Body of pancreas (tissue), 4 donors: ENCODE data around the gene KATNAL2. TPM values are rescaled to one million over a fixed set of nuclear protein-coding genes. Genes with fewer than 3 reads are reported as not detected.

Experiments used
- ATAC-seq: fragments of 150-250 bp; one replicate; pipeline ENCODE4 v1.9.1; 2016
- DNase-seq, 4 donors: peaks; one replicate each; pipeline ENCODE4 v3.0.0-alpha.2; 2019
- H3K27ac ChIP-seq, 4 donors: fragments of 200-600 bp; sonication (generic); 1 replicate in 3 of 4; 2 replicates in 1 of 4; pipeline versions ENCODE4 v1.5.1 to v1.6.1; 2016 to 2019; ENCODE audit warnings: mild to moderate bottlenecking in 1 of 4, mixed read lengths in 1 of 4, moderate library complexity in 1 of 4
- H3K27me3 ChIP-seq, 2 donors: fragments of 200-600 bp; sonication (generic); one replicate each; pipeline ENCODE4 v1.6.0; 2016; ENCODE audit warnings: mild to moderate bottlenecking in 1 of 2
- H3K36me3 ChIP-seq, 2 donors: fragments of 200-600 bp; sonication (generic); replicated peaks in 1 of 2; 2 replicates each; pipeline ENCODE4 v1.5.1; 2016; ENCODE audit warnings: low read depth in 2 of 2; ENCODE audit not compliant: insufficient read depth in 1 of 2
- H3K4me1 ChIP-seq: fragments of 200-600 bp; sonication (generic); one replicate; pipeline ENCODE4 v1.6.0; 2016
- H3K4me3 ChIP-seq, 2 donors: fragments of 200-600 bp; sonication (generic); 1 replicate in 1 of 2; 2 replicates in 1 of 2; pipeline ENCODE4 v1.5.1; 2016 to 2019
- H3K9me3 ChIP-seq, 3 donors: fragments of 200-600 bp; sonication (generic); 1 replicate in 2 of 3; 2 replicates in 1 of 3; pipeline ENCODE4 v1.5.1; 2016
- CTCF ChIP-seq, 7 experiments: fragments of 450-650 bp in 4 of 7; fragments of 200-600 bp in 3 of 7; sonication (generic) in 3 of 7; IDR thresholded peaks; one replicate each; pipeline ENCODE4 v1.5.1; 2016 to 2019; ENCODE audit warnings: antibody characterized with exemption in 7 of 7
- POLR2A ChIP-seq, 3 donors: fragments of 450-650 bp; IDR thresholded peaks; one replicate each; pipeline ENCODE4 v1.6.1; 2016; ENCODE audit warnings: antibody characterized with exemption in 3 of 3, mild to moderate bottlenecking in 2 of 3
- WGBS, 2 donors: methylation state at CpG; one replicate each; pipeline ENCODE4 v1.1.5; 2017; 5-methylcytosine and 5-hydroxymethylcytosine counted together
- intact Hi-C: fragments of 100-400 bp; cut with DNase I; formaldehyde crosslinking; loops from one replicate; pipeline ENCODE4 v1.15.1; 2023
- total RNA-seq, 2 donors: library from RNA; depleted of rRNA; stranded (reverse); fragments of >200 nt; gene quantifications; one replicate each; pipeline ENCODE4 v1.1.0, GENCODE V29; 2016

KATNAL2 gene
- total RNA-seq, 2 donors from 2014 or later = 1.8 to 12.2 TPM

DNA sequence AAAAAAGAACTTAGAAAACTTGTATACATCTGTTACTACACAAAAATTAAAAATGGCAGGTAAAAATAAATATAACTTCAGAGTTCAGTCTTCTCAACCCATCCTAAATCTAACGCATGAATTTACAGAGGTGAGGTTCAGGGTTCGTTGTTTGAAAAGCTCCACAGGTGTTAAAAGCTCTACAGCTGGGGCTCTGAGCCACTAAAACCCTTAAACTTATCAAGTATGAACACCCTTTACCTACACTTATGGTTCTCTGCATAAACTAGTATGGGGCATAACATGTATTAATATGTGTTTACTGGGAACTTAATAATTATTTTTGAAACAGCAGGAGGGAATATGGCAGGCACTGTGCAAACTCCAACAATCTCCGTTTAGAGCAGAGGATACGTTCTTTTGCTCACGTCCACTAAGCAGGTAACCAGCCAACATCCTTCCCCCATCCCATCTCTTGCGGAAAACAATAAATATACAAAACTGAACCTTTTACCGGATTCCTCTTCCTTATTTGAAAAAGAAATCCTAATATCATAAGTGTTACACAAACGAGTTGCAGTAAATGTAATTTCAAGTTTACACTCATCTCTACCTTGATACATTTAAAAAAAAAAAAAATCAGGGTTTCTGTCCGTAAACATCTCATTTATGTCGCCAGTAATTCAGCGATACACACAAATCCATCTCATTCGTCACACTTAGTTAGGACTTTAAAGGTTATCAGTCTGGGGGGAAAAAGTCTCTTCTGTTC is 1.4 kb upstream of the KATNAL2 start:
- WGBS, 2 donors = 12 to 17% methylated on average over 12 of the region's 12 CpGs
- H3K4me1 ChIP-seq = peaks cover 19% of the 10 kb centered on the region
- H3K27me3 ChIP-seq = no peaks in the 10 kb centered on the region
- H3K4me3 ChIP-seq = no peak overlapping the region
- TF ChIP-seq POLR2A (IDR thresholded peaks at IDR 0.05) (no peak), CTCF (IDR thresholded peaks at IDR 0.05) (no peak)
- no peak overlapping the region for H3K27ac ChIP-seq
- no peak for DNase-seq
- no peak for ATAC-seq
- no peaks in the 10 kb centered on the region for H3K36me3 ChIP-seq
- H3K9me3 ChIP-seq = no peaks in the 10 kb centered on the region
- intact Hi-C loops = no loop called here

DNA sequence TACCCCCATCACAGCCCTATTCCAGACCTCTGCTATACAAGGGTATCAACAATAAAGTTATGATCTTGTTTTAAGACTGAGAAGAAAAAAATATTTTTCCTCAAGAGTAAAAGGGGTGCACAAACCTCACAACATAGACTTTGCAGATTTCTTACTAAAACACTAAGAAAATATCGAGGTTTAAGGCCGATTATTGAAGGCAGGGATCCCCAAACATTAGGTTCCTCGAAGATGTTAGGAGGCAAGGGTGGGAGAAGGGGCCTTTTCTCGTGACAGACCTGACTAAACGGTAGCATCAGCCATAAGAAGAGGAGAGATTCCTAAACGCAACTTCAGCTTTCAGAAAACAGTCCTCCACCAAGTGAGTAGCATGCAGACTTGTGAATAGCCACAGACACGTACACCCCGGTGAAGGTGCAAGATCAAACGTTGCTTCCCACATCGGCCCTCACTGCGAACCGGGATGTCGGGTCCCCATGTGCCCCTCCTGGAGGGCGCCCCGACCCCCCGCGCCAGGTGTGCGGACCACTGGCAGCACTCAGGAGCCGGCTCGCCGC is 773 bp upstream of the KATNAL2 start:
- no peaks in the 10 kb centered on the region for H3K36me3 ChIP-seq
- peaks cover 19% of the 10 kb centered on the region for H3K4me1 ChIP-seq
- H3K27ac ChIP-seq = peak overlapping the region; percentile 27 to 87 (median 80)
- peak in 1 of 4 donors; percentile 14 for DNase-seq
- WGBS, 2 donors = 0 to 1% methylated on average over 11 to 21 of the region's 21 CpGs
- no peaks in the 10 kb centered on the region for H3K9me3 ChIP-seq
- peak; percentile 43 for ATAC-seq
- intact Hi-C loops = no loop called here
- peak overlapping the region in 1 of 2 donors; percentile 67 for H3K4me3 ChIP-seq
- no peaks in the 10 kb centered on the region for H3K27me3 ChIP-seq
- TF ChIP-seq POLR2A (IDR thresholded peaks at IDR 0.05) (no peak), CTCF (IDR thresholded peaks at IDR 0.05) (no peak)

DNA sequence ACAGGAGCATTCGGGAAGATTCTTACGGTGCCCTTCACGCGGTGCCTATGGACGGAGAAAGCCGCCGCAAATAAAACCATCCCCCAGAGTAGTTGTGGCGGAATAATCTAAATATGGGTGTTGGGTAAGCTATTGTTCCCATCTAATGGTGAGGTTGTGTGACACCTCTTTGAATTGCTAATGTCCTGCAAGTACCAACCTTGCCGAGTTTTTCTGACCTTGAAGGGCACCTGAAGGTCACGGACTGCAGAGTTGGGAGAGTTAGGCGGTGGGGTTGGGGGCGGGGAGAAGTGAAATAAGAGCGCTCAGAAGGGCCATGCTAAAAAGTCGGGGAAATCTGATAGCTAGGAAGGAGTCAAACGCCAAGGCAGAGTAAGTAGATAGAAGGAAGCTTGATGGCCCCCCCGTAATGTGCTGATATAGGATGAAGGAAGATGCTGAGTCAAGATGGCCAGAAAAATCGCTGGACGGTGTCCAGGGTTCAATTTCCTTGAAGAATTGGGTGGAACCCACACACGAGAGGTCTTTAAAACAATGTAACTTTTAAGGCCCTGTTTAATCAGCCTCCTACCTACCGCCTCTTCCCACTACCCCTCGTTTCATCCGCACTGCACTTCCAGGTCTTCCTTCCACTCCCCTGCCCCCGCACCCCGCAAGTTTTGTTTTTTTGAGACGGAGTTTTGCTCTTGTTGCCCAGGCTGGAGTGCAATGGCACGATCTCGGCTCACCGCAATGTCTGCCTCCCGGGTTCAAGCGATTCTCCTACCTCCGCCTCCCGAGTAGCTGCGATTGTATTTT is 600 bp downstream of the KATNAL2 start:
- intact Hi-C loops = no loop called here
- Histone ChIP-seq H3K27me3 (no peaks in the 10 kb centered on the region), H3K27ac (peak overlapping the region; percentile 27 to 87 (median 80)), H3K4me1 (peaks cover 19% of the 10 kb centered on the region), H3K36me3 (no peaks in the 10 kb centered on the region), H3K9me3 (no peaks in the 10 kb centered on the region), H3K4me3 (peak overlapping the region in 1 of 2 donors; percentile 67)
- TF ChIP-seq POLR2A (IDR thresholded peaks at IDR 0.05) (no peak), CTCF (IDR thresholded peaks at IDR 0.05) (no peak)
- 33 to 40% methylated on average over 32 to 33 of the region's 33 CpGs for WGBS, 2 donors
- no peak for ATAC-seq
- DNase-seq = peak; percentile 11 to 25 (median 22)

DNA sequence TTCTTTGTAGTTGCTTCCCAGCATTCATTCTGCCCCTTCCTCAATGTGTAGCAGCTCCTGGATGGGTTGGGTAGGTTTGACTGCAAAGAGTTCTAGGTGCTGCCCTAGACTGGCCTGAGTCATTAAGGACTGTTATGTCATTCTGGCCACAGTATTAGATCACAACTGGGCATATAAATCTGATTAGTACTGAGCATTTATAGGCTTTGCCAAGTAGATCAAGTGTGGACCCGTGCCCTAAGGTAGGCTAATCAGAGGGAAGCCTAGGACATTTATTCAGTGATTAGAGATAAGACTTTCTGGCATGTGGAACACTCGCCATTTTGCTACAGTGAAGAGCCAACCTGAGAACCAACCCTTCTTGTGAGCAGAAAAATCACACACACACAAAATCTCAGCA is 2.7 kb downstream of the KATNAL2 start:
- Histone ChIP-seq H3K9me3 (no peaks in the 10 kb centered on the region), H3K4me1 (peaks cover 16% of the 10 kb centered on the region), H3K36me3 (no peaks in the 10 kb centered on the region), H3K27me3 (no peaks in the 10 kb centered on the region), H3K27ac (no peak overlapping the region), H3K4me3 (no peak overlapping the region)
- intact Hi-C loops = no loop called here
- WGBS, 2 donors = 10 to 43% methylated on average over 2 of the region's 2 CpGs
- ATAC-seq (no peak), DNase-seq (no peak)
- no peak for TF ChIP-seq CTCF (IDR thresholded peaks at IDR 0.05)
- TF ChIP-seq POLR2A (IDR thresholded peaks at IDR 0.05) = no peak
